Measurements from ENCODE around the gene MAP1B. TPM values are rescaled to one million over a fixed set of nuclear protein-coding genes. Genes with fewer than 3 reads are reported as not detected.

MAP1B gene
- total RNA-seq, 4 donors from 2014 or later = 479 to 654 (median 593) TPM

DNA sequence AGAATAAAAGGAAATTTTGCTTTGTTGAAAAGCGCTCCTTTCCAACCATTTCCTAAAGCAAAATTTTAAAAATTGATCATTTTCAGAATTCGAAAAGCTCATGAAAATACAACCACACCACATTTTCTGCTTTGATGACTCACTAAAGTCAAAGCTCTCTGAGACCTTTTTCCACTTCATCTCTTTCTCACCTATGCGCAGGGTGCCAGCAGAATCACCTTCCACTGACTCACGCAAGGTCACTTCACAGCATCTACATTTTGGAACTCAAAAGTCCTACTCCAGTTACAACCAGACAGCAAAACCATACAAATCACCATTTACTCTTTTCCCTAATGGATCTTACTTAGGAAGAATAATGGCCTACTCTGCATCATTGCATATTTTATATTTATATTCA, 106.2 kb downstream of the MAP1B start:
- no peak for ATAC-seq (ENCODE audit: low FRiP score)
- TF ChIP-seq, protein P1, sequence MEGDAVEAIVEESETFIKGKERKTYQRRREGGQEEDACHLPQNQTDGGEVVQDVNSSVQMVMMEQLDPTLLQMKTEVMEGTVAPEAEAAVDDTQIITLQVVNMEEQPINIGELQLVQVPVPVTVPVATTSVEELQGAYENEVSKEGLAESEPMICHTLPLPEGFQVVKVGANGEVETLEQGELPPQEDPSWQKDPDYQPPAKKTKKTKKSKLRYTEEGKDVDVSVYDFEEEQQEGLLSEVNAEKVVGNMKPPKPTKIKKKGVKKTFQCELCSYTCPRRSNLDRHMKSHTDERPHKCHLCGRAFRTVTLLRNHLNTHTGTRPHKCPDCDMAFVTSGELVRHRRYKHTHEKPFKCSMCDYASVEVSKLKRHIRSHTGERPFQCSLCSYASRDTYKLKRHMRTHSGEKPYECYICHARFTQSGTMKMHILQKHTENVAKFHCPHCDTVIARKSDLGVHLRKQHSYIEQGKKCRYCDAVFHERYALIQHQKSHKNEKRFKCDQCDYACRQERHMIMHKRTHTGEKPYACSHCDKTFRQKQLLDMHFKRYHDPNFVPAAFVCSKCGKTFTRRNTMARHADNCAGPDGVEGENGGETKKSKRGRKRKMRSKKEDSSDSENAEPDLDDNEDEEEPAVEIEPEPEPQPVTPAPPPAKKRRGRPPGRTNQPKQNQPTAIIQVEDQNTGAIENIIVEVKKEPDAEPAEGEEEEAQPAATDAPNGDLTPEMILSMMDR (IDR thresholded peaks at IDR 0.05) = no peak
- no peak for DNase-seq (ENCODE audit: low spot score)

DNA sequence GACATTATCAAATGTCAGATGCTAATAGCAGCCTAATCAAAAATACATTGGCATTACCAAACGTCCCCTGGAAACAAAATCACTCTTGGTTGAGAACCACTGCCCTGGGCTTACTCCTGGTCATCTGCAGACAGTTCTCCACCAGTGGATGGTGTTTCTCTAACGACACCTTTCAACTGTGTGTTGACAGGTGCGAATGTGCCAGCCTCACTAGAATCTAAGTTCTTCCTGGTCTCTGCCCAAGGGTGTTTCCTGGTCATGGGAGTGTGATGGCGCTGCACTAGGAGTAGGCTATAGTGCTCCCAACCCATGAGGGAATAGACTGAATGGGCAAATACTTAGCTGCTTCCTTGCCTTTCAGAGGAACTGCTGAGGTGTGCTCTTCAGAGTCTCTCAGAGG, 106.9 kb downstream of the MAP1B start:
- TF ChIP-seq, protein P1 (IDR thresholded peaks at IDR 0.05) = no peak
- no peak for DNase-seq (ENCODE audit: low spot score)
- ATAC-seq (ENCODE audit: low FRiP score) = no peak

DNA sequence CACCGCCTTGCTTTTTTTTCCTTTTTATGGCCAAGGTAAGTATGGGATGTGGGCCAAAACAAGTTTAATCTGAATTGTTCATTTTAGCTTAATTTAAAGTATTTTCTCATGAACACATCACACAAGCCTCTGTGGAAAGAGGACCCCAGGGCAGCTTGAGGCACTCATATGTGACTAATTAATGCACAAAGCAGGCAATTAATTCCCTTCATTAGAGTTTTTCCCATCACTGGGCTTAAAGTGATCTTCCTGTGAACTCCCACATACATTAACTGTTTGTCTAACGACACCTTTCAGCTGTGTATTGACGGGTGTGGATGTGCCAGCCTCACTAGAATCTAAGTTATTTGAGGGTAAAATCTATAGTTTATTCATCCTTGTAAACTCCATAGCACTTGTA, 109.5 kb downstream of the MAP1B start:
- TF ChIP-seq, protein P1 (IDR thresholded peaks at IDR 0.05) = no peak
- DNase-seq (ENCODE audit: low spot score) (no peak), ATAC-seq (ENCODE audit: low FRiP score) (no peak)

DNA sequence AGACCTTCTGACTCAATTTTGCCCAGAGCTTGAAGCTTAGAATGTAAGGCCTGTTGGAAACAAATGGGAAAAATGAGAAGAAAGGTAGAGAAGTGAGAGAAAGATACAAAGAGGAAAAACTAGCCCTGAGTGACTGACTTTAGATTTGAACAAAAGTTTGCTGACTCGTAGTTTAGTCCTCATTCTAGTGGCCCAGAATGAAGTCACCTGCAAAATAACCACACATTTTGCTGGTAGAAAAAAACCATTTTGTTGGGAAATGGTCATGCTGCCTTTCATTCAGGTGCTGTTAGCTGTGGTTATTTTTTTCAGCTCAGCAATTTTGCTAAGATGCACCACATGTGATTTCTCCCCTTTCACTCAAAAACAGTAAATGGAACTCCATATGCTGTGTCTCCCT, 113.8 kb downstream of the MAP1B start:
- TF ChIP-seq, protein P1 (IDR thresholded peaks at IDR 0.05) = no peak
- ATAC-seq (ENCODE audit: low FRiP score) = no peak
- DNase-seq (ENCODE audit: low spot score) = no peak

DNA sequence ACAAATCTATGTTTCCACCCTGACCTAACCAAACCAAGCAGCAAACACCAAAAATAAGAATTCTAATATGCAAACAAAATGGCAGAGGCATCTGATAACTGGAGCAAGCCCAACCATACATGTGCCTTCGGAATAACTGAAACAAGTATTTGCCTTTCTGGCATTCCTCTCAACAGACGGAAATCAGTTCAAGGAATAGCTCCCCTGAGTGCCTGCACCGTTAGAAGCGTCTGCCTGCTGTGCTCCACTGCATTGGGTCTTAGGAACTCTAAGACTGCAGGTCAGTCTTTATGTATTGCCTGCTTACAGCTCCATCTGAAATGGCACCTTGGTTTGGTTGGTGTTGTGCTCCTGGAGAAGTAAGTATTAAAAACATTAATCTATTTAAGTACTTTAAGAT, 114.3 kb downstream of the MAP1B start:
- ATAC-seq (ENCODE audit: low FRiP score) = no peak
- DNase-seq (ENCODE audit: low spot score) = no peak
- TF ChIP-seq, protein P1 (IDR thresholded peaks at IDR 0.05) = no peak

DNA sequence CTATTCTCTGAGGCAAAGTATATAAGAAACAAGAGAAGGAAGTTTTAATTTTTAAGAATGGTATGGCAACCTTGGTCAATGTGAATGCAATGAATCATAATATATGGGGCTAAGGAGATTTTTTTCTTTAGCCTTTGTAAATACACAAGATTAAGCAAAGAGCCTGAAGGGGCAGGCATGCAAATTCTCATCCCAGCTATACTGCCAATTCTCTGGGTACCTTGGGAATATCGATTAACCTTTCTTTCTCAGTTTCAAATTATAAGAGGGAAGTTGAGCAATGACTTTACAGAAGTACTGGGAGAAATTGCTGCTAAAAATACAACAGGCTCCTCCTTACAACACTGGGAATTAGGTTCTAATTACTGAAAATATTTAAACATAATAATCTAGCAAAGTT, 115.2 kb downstream of the MAP1B start:
- ATAC-seq (ENCODE audit: low FRiP score) = no peak
- no peak for DNase-seq (ENCODE audit: low spot score)
- TF ChIP-seq, protein P1 (IDR thresholded peaks at IDR 0.05) = no peak

DNA sequence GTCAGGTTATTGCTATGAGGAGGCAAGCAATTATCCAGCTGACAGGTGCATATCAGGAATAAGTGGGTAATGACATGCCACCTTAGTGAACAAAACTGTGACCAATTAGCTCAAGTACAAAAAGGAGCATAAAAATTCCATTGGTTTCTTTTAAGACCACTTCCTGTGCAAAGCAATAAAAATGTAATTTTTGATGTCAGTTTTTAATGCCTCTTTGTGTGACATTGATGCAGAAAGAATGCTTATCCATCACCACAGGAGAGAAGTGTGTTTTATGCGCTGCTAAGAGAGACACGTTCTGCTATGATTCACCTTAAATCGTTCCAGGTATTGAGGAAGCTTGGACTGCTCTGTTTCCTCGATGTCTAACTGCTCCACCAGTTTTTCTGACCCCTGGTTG, 116.1 kb downstream of the MAP1B start:
- DNase-seq (ENCODE audit: low spot score) (no peak), ATAC-seq (ENCODE audit: low FRiP score) (no peak)

More for the DNA sequence above, 116.1 kb downstream of the MAP1B start:
- TF ChIP-seq, protein P1 (IDR thresholded peaks at IDR 0.05) = no peak
